Fibroblast of lung (primary cell): Measurements from ENCODE around the gene RSPO1.

Experiments used
- CTCF ChIP-seq, 2 donors: IDR thresholded peaks in 1 of 2; conservative IDR thresholded peaks in 1 of 2; 1 replicate in 1 of 2; 2 replicates in 1 of 2; pipeline ENCODE4 v1.5.1; 2011 to 2012; ENCODE audit warnings: low read length in 2 of 2, control low read depth in 1 of 2, inconsistent platforms in 1 of 2, low read depth in 1 of 2, mild to moderate bottlenecking in 1 of 2
- EZH2 ChIP-seq: IDR thresholded peaks from 2 replicates; pipeline ENCODE4 v1.5.1; 2012; ENCODE audit warnings: low read length, control low read depth, mild to moderate bottlenecking; ENCODE audit errors: missing control alignments

- TF ChIP-seq CTCF (conservative IDR thresholded peaks at IDR 0.05 in 1 of 2, IDR thresholded peaks at IDR 0.05 in 1 of 2; ENCODE audit: low read depth in 1 of 2, low read length in 2 of 2) (no peak), EZH2 (no peak)
Observed at GRCh38 chr1:37650721-37651120, 16.0 kb upstream of the RSPO1 start.
